Natural killer cell (primary cell): Measurements from ENCODE around the gene IRF5. TPM values are rescaled to one million over a fixed set of nuclear protein-coding genes. Genes with fewer than 3 reads are reported as not detected.

Experiments used
- ATAC-seq, 3 donors: fragments of 150-1000 bp in 2 of 3; fragments of 200-7000 bp in 1 of 3; cut with Tn5 transposase; 1 replicate in 1 of 3; 2 replicates in 2 of 3; pipeline ENCODE4 v1.10.0; 2021; ENCODE audit warnings: mild to moderate bottlenecking in 2 of 3, moderate library complexity in 2 of 3
- DNase-seq, 2 donors: peaks; one replicate each; pipeline versions ENCODE4 v3.0.0 to v3.0.0-alpha.2; 2013 to 2021; ENCODE audit warnings: mixed read lengths in 1 of 2
- H3K27ac ChIP-seq: one replicate; pipeline ENCODE4 v1.5.1; 2013; ENCODE audit warnings: mild to moderate bottlenecking, low read length
- H3K27me3 ChIP-seq: one replicate; pipeline ENCODE4 v1.6.1; 2013; ENCODE audit warnings: low read length; ENCODE audit not compliant: control insufficient read depth, insufficient read depth
- H3K36me3 ChIP-seq: one replicate; pipeline ENCODE4 v1.6.1; 2013; ENCODE audit warnings: low read length; ENCODE audit not compliant: control insufficient read depth, insufficient read depth
- H3K4me1 ChIP-seq: one replicate; pipeline ENCODE4 v1.6.1; 2013; ENCODE audit warnings: low read length; ENCODE audit not compliant: control insufficient read depth, insufficient read depth
- H3K4me3 ChIP-seq: one replicate; pipeline ENCODE4 v1.5.1; 2013; ENCODE audit warnings: low read length
- H3K9me3 ChIP-seq: one replicate; pipeline ENCODE4 v1.6.1; 2013; ENCODE audit warnings: low read length; ENCODE audit not compliant: control insufficient read depth, insufficient read depth
- H3K27ac Mint-ChIP-seq, 2 donors: one replicate each; pipeline ENCODE4 v1.8.0; 2022; ENCODE audit warnings: mild to moderate bottlenecking in 2 of 2, mixed read lengths in 2 of 2, moderate library complexity in 1 of 2
- H3K27me3 Mint-ChIP-seq, 2 donors: one replicate each; pipeline ENCODE4 v1.8.0; 2022; ENCODE audit warnings: low read depth in 2 of 2, mixed read lengths in 2 of 2
- H3K36me3 Mint-ChIP-seq: one replicate; pipeline ENCODE4 v1.8.0; 2022; ENCODE audit warnings: mixed read lengths
- H3K4me1 Mint-ChIP-seq, 2 donors: one replicate each; pipeline ENCODE4 v1.8.0; 2022; ENCODE audit warnings: mixed read lengths in 2 of 2
- H3K4me3 Mint-ChIP-seq: one replicate; pipeline ENCODE4 v1.8.0; 2022; ENCODE audit warnings: mild to moderate bottlenecking, moderate library complexity, mixed read lengths
- H3K9me3 Mint-ChIP-seq, 2 donors: one replicate each; pipeline ENCODE4 v1.8.0; 2022; ENCODE audit warnings: mixed read lengths in 2 of 2
- WGBS: methylation state at CpG from one replicate; pipeline ENCODE4 v1.1.7; 2013; ENCODE audit warnings: missing lambda C conversion rate; ENCODE audit not compliant: insufficient coverage; 5-methylcytosine and 5-hydroxymethylcytosine counted together
- intact Hi-C: fragments of 100-400 bp; cut with micrococcal nuclease; formaldehyde crosslinking; loops from one replicate; pipeline ENCODE4 v1.14.2; 2022
- total RNA-seq, 4 donors: library from RNA; stranded (reverse); fragments of 120-200 nt in 1 of 4; gene quantifications; one replicate each; pipeline versions ENCODE4 v1.2.3 to v1.2.4, GENCODE V29; 2013 to 2022
- TF ChIP-seq, protein P1 (sequence below): fragments of 200-600 bp; IDR thresholded peaks from one replicate; pipeline ENCODE4 v1.8.0; 2022; ENCODE audit warnings: antibody characterized with exemption

The IRF5 gene
- total RNA-seq, 3 donors from 2014 or later (not counting 1 experiment from before 2014, with no cell fraction given) = 13.0 to 20.2 (median 19.5) TPM

- TF ChIP-seq, protein P1, sequence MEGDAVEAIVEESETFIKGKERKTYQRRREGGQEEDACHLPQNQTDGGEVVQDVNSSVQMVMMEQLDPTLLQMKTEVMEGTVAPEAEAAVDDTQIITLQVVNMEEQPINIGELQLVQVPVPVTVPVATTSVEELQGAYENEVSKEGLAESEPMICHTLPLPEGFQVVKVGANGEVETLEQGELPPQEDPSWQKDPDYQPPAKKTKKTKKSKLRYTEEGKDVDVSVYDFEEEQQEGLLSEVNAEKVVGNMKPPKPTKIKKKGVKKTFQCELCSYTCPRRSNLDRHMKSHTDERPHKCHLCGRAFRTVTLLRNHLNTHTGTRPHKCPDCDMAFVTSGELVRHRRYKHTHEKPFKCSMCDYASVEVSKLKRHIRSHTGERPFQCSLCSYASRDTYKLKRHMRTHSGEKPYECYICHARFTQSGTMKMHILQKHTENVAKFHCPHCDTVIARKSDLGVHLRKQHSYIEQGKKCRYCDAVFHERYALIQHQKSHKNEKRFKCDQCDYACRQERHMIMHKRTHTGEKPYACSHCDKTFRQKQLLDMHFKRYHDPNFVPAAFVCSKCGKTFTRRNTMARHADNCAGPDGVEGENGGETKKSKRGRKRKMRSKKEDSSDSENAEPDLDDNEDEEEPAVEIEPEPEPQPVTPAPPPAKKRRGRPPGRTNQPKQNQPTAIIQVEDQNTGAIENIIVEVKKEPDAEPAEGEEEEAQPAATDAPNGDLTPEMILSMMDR = no peak
Measured at GRCh38 chr7:128961030-128961659, 23.4 kb downstream of the IRF5 start.

GRCh38 chr7:128962899-128963298 is 25.2 kb downstream of the IRF5 start:
- DNase-seq (no peak), ATAC-seq (no peak)
- TF ChIP-seq, protein P1 = no peak
- Histone ChIP-seq H3K4me1 (no peaks in the 10 kb centered on the region), H3K4me3 (no peak overlapping the region), H3K36me3 (peaks cover 65% of the 10 kb centered on the region), H3K27ac (peak overlapping the region; percentile 16), H3K27me3 (no peaks in the 10 kb centered on the region), H3K9me3 (no peaks in the 10 kb centered on the region)
- Mint-ChIP-seq H3K9me3 (no peaks in the 10 kb centered on the region), H3K27ac (peak overlapping the region; percentile 5 to 15), H3K4me1 (peaks cover 4% of the 10 kb centered on the region in 2 donors), H3K27me3 (no peaks in the 10 kb centered on the region), H3K36me3 (peaks cover 10% of the 10 kb centered on the region), H3K4me3 (no peak overlapping the region)
- intact Hi-C loops = no loop called here

More at GRCh38 chr7:128961030-128961659, 23.4 kb downstream of the IRF5 start:
- H3K27me3 Mint-ChIP-seq = no peaks in the 10 kb centered on the region
- Histone ChIP-seq H3K36me3 (peaks cover 66% of the 10 kb centered on the region), H3K4me1 (no peaks in the 10 kb centered on the region), H3K27ac (no peak overlapping the region), H3K9me3 (no peaks in the 10 kb centered on the region), H3K27me3 (no peaks in the 10 kb centered on the region), H3K4me3 (no peak overlapping the region)
- DNase-seq (no peak), ATAC-seq (no peak)
- H3K27ac Mint-ChIP-seq = peak overlapping the region; percentile 28 to 67
- WGBS = 97% methylated on average over 6 of the region's 8 CpGs
- peaks cover 16% of the 10 kb centered on the region for H3K36me3 Mint-ChIP-seq
- H3K4me1 Mint-ChIP-seq = peaks cover 4% of the 10 kb centered on the region in 2 donors
- H3K9me3 Mint-ChIP-seq = no peaks in the 10 kb centered on the region
- intact Hi-C loops = no loop called here
- H3K4me3 Mint-ChIP-seq = no peak overlapping the region

DNA sequence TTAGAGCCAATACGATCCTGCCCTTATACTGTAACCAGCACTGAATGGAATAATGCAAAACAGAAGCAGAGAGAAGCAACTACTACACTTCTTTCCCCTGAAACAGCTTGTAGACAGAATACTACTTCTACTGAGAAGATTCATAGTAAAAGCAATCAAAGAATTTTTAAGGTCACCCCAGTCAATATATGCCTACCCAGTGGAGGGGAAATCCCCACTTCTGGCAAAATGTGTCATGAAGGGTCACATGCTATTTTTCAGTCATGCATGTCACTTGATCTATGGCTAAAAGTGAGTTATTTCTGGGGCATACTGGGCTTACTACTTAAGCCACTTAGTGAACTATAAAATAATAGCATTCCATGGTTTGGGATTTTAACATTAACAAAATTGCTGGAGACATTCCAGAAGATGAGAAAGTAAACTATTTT is 25.6 kb downstream of the IRF5 start:
- DNase-seq (peak in 1 of 2 donors; percentile 45), ATAC-seq (peak in 2 of 3 donors; percentile 51 to 72)
- peak overlapping the region; percentile 60 for H3K27ac ChIP-seq
- TF ChIP-seq, protein P1 = no peak
- peaks cover 69% of the 10 kb centered on the region for H3K36me3 ChIP-seq
- no peak overlapping the region for H3K4me3 Mint-ChIP-seq
- H3K4me3 ChIP-seq = no peak overlapping the region
- intact Hi-C loops = no loop called here
- H3K4me1 Mint-ChIP-seq = peaks cover 4% of the 10 kb centered on the region in 2 donors
- no peaks in the 10 kb centered on the region for H3K9me3 ChIP-seq
- no peaks in the 10 kb centered on the region for H3K9me3 Mint-ChIP-seq
- peak overlapping the region; percentile 5 to 15 for H3K27ac Mint-ChIP-seq
- H3K4me1 ChIP-seq = no peaks in the 10 kb centered on the region
- no peaks in the 10 kb centered on the region for H3K27me3 Mint-ChIP-seq
- no peaks in the 10 kb centered on the region for H3K27me3 ChIP-seq
- peaks cover 9% of the 10 kb centered on the region for H3K36me3 Mint-ChIP-seq
- 100% methylated on average over 1 of the region's 1 CpG for WGBS

- no peak for DNase-seq
- Histone ChIP-seq H3K27ac (no peak overlapping the region), H3K36me3 (peaks cover 88% of the 10 kb centered on the region), H3K4me3 (no peak overlapping the region), H3K4me1 (no peaks in the 10 kb centered on the region), H3K9me3 (no peaks in the 10 kb centered on the region), H3K27me3 (no peaks in the 10 kb centered on the region)
- TF ChIP-seq, protein P1 = no peak
- 100% methylated on average over 1 of the region's 1 CpG for WGBS
- no peak for ATAC-seq
- Mint-ChIP-seq H3K4me3 (no peak overlapping the region), H3K27me3 (no peaks in the 10 kb centered on the region), H3K27ac (no peak overlapping the region), H3K9me3 (no peaks in the 10 kb centered on the region), H3K36me3 (peaks cover 19% of the 10 kb centered on the region), H3K4me1 (no peaks in the 10 kb centered on the region)
- intact Hi-C loops = no loop called here
Measured at GRCh38 chr7:128968624-128969023, 30.9 kb downstream of the IRF5 start.
